K562 (cell line): ENCODE results near the gene PRM2. TPM values are rescaled to one million over a fixed set of nuclear protein-coding genes. Genes with fewer than 3 reads are reported as not detected.

Experiments
- BHLHE40 ChIP-seq: IDR thresholded peaks from 2 replicates; pipeline ENCODE4 v1.6.1; 2011; ENCODE audit warnings: low read length, improper control_type of control experiment
- CXXC5 ChIP-seq: fragments of 250-450 bp; sonication (Bioruptor Pico); IDR thresholded peaks from 2 replicates; pipeline ENCODE4 v1.8.0; 2022; ENCODE audit warnings: inconsistent platforms, mild to moderate bottlenecking, moderate library complexity
- FOXM1 ChIP-seq, 2 experiments: fragments of 450-650 bp in 1 of 2; sonication (generic) in 1 of 2; formaldehyde crosslinking in 1 of 2; IDR thresholded peaks; 2 replicates each; pipeline versions ENCODE4 v1.6.1 to v1.9.0; 2017 to 2022; ENCODE audit warnings: low read depth in 2 of 2, mild to moderate bottlenecking in 2 of 2, missing genetic modification reagents in 1 of 2, moderate library complexity in 1 of 2
- MAZ ChIP-seq, 2 experiments: fragments of 450-650 bp in 1 of 2; sonication (generic) in 1 of 2; formaldehyde crosslinking; IDR thresholded peaks in 1 of 2; conservative IDR thresholded peaks in 1 of 2; 2 replicates each; pipeline versions ENCODE4 v1.4.0 to v1.5.0; 2020; ENCODE audit warnings: mild to moderate bottlenecking in 1 of 2, missing genetic modification reagents in 1 of 2
- polyA plus RNA-seq, 8 experiments: library from polyadenylated mRNA; depleted of rRNA in 4 of 8; stranded (reverse) in 5 of 8; unstranded in 3 of 8; fragments of >200 nt; fragmentation: Nextera tagmentation in 2 of 8; fragmentation: Illumina TruSeq in 1 of 8; extraction: Ambion mirVana in 2 of 8; extraction: Trizol in 1 of 8; gene quantifications; 2 replicates each; pipeline versions ENCODE4 v1.2.1 to v1.2.3, GENCODE V29; 2011 to 2014; ENCODE audit warnings: inconsistent platforms in 1 of 8, missing spikeins in 1 of 8
- total RNA-seq, 7 experiments: library from RNA; depleted of rRNA in 6 of 7; stranded (reverse); fragments of >200 nt in 6 of 7; fragmentation: Illumina TruSeq in 2 of 7; extraction: Trizol in 2 of 7; gene quantifications; 2 replicates each; pipeline versions ENCODE4 v1.2.1 to v1.2.3, GENCODE V29; 2011 to 2021; ENCODE audit warnings: low replicate concordance in 1 of 7
- TF ChIP-seq, protein P1 (sequence below): fragments of 450-650 bp; IDR thresholded peaks from 2 replicates; pipeline ENCODE4 v1.6.1; 2016; ENCODE audit warnings: mild to moderate bottlenecking, moderate library complexity
- TF ChIP-seq, protein P2 (sequence below), 2 experiments: IDR thresholded peaks; 2 replicates each; pipeline ENCODE4 v1.6.1; 2011; ENCODE audit warnings: borderline replicate concordance in 1 of 2, control low read depth in 1 of 2, low read depth in 1 of 2, low read length in 1 of 2, mild to moderate bottlenecking in 1 of 2, mixed read lengths in 1 of 2, moderate library complexity in 1 of 2; ENCODE audit not compliant: insufficient read depth in 1 of 2, insufficient read length in 1 of 2, poor library complexity in 1 of 2, severe bottlenecking in 1 of 2; ENCODE audit errors: extremely low read depth in 1 of 2
- TF ChIP-seq, protein P3 (sequence below), 2 experiments: IDR thresholded peaks in 1 of 2; conservative IDR thresholded peaks in 1 of 2; 2 replicates each; pipeline ENCODE4 v1.6.1; 2016; ENCODE audit warnings: low read depth in 2 of 2, mild to moderate bottlenecking in 1 of 2, missing compliant biosample characterization in 1 of 2, missing genetic modification characterization in 1 of 2, moderate library complexity in 1 of 2
- TF ChIP-seq, protein P4 (sequence below): sonication (generic); formaldehyde crosslinking; IDR thresholded peaks from 2 replicates; pipeline ENCODE4 v1.9.0; 2022; ENCODE audit warnings: mild to moderate bottlenecking, missing genetic modification reagents

The PRM2 gene
- total and polyA plus RNA-seq, 9 of the 15 experiments (the other 6 are each of a cell fraction or from before 2014, with no cell fraction given) = not detected

DNA sequence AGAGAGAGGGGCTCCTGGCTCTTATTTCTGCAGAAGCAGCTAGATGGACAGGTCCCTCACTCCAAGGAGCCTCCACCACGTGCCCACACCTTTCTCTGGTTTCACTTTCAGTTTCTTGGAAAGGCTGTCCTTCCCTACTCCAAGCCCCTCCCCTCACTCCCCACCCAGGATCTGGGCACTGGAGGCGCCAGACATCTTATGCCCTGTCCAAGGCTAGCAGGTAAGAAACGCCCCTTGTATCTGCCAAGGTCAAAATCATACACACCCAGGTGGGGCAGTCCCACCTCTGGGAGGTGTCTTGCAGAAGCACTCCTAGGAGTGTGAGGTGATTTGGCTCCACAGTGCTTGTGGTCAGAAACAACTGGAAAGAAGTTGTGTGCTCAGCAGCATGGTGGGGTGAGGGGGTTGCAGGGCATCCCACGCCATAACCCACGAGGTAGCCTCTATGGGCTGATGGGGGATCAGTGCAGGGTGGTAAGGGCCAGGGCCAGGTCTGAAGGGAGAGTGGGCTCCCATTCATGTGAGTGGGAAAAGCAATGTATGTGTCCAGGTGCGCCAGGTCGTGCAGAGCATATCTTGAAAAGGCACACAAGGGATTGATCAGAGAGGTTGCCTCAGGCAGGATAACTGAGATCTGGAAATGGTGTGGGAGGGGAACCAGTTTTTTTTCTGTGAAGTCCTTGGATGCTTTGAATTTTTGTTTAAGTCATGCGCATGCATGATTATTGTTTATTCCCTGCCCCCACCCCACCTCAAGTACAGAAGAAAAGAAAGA is 36.6 kb upstream of the PRM2 start (continued):
- TF ChIP-seq, protein P1, sequence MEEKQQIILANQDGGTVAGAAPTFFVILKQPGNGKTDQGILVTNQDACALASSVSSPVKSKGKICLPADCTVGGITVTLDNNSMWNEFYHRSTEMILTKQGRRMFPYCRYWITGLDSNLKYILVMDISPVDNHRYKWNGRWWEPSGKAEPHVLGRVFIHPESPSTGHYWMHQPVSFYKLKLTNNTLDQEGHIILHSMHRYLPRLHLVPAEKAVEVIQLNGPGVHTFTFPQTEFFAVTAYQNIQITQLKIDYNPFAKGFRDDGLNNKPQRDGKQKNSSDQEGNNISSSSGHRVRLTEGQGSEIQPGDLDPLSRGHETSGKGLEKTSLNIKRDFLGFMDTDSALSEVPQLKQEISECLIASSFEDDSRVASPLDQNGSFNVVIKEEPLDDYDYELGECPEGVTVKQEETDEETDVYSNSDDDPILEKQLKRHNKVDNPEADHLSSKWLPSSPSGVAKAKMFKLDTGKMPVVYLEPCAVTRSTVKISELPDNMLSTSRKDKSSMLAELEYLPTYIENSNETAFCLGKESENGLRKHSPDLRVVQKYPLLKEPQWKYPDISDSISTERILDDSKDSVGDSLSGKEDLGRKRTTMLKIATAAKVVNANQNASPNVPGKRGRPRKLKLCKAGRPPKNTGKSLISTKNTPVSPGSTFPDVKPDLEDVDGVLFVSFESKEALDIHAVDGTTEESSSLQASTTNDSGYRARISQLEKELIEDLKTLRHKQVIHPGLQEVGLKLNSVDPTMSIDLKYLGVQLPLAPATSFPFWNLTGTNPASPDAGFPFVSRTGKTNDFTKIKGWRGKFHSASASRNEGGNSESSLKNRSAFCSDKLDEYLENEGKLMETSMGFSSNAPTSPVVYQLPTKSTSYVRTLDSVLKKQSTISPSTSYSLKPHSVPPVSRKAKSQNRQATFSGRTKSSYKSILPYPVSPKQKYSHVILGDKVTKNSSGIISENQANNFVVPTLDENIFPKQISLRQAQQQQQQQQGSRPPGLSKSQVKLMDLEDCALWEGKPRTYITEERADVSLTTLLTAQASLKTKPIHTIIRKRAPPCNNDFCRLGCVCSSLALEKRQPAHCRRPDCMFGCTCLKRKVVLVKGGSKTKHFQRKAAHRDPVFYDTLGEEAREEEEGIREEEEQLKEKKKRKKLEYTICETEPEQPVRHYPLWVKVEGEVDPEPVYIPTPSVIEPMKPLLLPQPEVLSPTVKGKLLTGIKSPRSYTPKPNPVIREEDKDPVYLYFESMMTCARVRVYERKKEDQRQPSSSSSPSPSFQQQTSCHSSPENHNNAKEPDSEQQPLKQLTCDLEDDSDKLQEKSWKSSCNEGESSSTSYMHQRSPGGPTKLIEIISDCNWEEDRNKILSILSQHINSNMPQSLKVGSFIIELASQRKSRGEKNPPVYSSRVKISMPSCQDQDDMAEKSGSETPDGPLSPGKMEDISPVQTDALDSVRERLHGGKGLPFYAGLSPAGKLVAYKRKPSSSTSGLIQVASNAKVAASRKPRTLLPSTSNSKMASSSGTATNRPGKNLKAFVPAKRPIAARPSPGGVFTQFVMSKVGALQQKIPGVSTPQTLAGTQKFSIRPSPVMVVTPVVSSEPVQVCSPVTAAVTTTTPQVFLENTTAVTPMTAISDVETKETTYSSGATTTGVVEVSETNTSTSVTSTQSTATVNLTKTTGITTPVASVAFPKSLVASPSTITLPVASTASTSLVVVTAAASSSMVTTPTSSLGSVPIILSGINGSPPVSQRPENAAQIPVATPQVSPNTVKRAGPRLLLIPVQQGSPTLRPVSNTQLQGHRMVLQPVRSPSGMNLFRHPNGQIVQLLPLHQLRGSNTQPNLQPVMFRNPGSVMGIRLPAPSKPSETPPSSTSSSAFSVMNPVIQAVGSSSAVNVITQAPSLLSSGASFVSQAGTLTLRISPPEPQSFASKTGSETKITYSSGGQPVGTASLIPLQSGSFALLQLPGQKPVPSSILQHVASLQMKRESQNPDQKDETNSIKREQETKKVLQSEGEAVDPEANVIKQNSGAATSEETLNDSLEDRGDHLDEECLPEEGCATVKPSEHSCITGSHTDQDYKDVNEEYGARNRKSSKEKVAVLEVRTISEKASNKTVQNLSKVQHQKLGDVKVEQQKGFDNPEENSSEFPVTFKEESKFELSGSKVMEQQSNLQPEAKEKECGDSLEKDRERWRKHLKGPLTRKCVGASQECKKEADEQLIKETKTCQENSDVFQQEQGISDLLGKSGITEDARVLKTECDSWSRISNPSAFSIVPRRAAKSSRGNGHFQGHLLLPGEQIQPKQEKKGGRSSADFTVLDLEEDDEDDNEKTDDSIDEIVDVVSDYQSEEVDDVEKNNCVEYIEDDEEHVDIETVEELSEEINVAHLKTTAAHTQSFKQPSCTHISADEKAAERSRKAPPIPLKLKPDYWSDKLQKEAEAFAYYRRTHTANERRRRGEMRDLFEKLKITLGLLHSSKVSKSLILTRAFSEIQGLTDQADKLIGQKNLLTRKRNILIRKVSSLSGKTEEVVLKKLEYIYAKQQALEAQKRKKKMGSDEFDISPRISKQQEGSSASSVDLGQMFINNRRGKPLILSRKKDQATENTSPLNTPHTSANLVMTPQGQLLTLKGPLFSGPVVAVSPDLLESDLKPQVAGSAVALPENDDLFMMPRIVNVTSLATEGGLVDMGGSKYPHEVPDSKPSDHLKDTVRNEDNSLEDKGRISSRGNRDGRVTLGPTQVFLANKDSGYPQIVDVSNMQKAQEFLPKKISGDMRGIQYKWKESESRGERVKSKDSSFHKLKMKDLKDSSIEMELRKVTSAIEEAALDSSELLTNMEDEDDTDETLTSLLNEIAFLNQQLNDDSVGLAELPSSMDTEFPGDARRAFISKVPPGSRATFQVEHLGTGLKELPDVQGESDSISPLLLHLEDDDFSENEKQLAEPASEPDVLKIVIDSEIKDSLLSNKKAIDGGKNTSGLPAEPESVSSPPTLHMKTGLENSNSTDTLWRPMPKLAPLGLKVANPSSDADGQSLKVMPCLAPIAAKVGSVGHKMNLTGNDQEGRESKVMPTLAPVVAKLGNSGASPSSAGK = peak; percentile 73
- TF ChIP-seq, protein P2, sequence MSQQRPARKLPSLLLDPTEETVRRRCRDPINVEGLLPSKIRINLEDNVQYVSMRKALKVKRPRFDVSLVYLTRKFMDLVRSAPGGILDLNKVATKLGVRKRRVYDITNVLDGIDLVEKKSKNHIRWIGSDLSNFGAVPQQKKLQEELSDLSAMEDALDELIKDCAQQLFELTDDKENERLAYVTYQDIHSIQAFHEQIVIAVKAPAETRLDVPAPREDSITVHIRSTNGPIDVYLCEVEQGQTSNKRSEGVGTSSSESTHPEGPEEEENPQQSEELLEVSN (IDR thresholded peaks at IDR 0.05; ENCODE audit: borderline replicate concordance in 1 of 2, extremely low read depth in 1 of 2, insufficient read depth in 1 of 2, insufficient read length in 1 of 2, low read depth in 1 of 2, low read length in 1 of 2, poor library complexity in 1 of 2, severe bottlenecking in 1 of 2) = peak in 1 of 2 experiments; percentile 42
- TF ChIP-seq BHLHE40 (peak; percentile 51), CXXC5 (CRISPR knock-in tag) (no peak), FOXM1 (IDR thresholded peaks at IDR 0.05; ENCODE audit: low read depth) (peak; percentile 84), FOXM1 (CRISPR knock-in tag; IDR thresholded peaks at IDR 0.05; ENCODE audit: low read depth) (no peak), MAZ (CRISPR knock-in tag; conservative IDR thresholded peaks at IDR 0.05 in 1 of 2, IDR thresholded peaks at IDR 0.05 in 1 of 2) (0 out of 4 replicates have a peak, but pooled peaks of 1 of the 2 experiments have one; percentile 46)
- TF ChIP-seq, protein P3, sequence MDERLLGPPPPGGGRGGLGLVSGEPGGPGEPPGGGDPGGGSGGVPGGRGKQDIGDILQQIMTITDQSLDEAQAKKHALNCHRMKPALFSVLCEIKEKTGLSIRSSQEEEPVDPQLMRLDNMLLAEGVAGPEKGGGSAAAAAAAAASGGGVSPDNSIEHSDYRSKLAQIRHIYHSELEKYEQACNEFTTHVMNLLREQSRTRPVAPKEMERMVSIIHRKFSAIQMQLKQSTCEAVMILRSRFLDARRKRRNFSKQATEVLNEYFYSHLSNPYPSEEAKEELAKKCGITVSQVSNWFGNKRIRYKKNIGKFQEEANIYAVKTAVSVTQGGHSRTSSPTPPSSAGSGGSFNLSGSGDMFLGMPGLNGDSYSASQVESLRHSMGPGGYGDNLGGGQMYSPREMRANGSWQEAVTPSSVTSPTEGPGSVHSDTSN (CRISPR knock-in tag; IDR thresholded peaks at IDR 0.05; ENCODE audit: low read depth) = no peak
- TF ChIP-seq, protein P3 (tag; conservative IDR thresholded peaks at IDR 0.05; ENCODE audit: low read depth) = peak; percentile 26; the same call in 1 of the 2 replicates
- TF ChIP-seq, protein P4, sequence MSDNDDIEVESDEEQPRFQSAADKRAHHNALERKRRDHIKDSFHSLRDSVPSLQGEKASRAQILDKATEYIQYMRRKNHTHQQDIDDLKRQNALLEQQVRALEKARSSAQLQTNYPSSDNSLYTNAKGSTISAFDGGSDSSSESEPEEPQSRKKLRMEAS (CRISPR knock-in tag) = peak; percentile 74
